Measurements from ENCODE around the gene ST3GAL3.

DNA sequence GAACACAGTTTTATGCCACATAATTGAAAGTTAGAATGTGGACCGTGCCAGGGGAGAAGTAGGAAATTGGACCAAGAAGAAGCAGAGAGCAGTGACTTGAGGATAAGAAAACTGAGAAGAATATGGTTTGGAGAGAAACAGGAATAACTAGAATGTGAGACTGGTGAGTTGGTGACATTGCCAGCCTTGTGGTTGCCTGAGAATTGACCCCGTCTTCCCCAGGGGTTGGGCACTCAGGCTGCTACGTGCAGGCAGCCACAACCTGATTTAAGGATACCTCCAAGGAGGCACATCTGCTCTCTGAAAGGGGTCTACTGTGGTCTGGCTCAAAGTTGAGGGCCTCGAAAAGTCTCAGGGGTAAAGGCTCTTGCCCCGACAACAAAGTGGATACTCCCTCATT is 114.1 kb downstream of the ST3GAL3 start:
- TF ChIP-seq, protein P1, sequence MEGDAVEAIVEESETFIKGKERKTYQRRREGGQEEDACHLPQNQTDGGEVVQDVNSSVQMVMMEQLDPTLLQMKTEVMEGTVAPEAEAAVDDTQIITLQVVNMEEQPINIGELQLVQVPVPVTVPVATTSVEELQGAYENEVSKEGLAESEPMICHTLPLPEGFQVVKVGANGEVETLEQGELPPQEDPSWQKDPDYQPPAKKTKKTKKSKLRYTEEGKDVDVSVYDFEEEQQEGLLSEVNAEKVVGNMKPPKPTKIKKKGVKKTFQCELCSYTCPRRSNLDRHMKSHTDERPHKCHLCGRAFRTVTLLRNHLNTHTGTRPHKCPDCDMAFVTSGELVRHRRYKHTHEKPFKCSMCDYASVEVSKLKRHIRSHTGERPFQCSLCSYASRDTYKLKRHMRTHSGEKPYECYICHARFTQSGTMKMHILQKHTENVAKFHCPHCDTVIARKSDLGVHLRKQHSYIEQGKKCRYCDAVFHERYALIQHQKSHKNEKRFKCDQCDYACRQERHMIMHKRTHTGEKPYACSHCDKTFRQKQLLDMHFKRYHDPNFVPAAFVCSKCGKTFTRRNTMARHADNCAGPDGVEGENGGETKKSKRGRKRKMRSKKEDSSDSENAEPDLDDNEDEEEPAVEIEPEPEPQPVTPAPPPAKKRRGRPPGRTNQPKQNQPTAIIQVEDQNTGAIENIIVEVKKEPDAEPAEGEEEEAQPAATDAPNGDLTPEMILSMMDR (IDR thresholded peaks at IDR 0.05): no peak
- no peak for TF ChIP-seq POLR2A (IDR thresholded peaks at IDR 0.05)

Data from testis (tissue), 2 donors.